ENCODE results near the gene CLDN3. TPM values are rescaled to one million over a fixed set of nuclear protein-coding genes. Genes with fewer than 3 reads are reported as not detected.

Gene CLDN3
- total RNA-seq, 2 experiments from 2014 or later = not detected

DNA sequence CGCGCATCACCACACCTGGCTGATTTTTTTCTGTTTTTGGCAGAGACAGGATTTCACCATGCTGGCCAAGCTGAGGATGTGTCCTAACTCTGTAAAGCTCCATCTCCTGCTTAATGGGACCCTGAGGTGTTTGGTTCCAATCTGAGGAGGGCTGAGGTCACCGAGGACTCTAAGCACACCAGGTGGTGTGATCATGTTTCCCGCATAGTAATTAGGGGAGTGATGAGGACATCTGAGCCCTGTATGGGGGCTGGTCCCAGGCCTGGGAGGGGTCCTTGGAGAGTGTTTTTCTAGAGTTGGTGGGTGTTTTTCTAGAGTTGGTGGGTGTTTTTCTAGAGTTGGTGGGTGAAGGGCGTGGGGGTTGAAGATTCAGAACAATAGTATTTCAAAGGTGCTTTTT is 28.5 kb downstream of the CLDN3 start:
- Mint-ChIP-seq H3K4me3 (no peak overlapping the region), H3K36me3 (ENCODE audit: low read depth) (peaks cover 6% of the 10 kb centered on the region), H3K27me3 (no peaks in the 10 kb centered on the region), H3K9me3 (ENCODE audit: low read depth) (no peaks in the 10 kb centered on the region), H3K4me1 (peaks cover 12% of the 10 kb centered on the region), H3K27ac (no peak overlapping the region)
- intact Hi-C loops (cut with DNase I, micrococcal nuclease) = no loop called here
- CTCF ChIA-PET = no interaction called here
- DNase-seq (no peak), ATAC-seq (no peak)
- POLR2A ChIA-PET = no interaction called here

GRCh38 chr7:73740771-73741170 is 29.3 kb downstream of the CLDN3 start:
- no peak overlapping the region for H3K4me3 Mint-ChIP-seq
- H3K9me3 Mint-ChIP-seq (ENCODE audit: low read depth) = no peaks in the 10 kb centered on the region
- DNase-seq (no peak), ATAC-seq (no peak)
- H3K27ac Mint-ChIP-seq = no peak overlapping the region
- intact Hi-C loops (cut with DNase I, micrococcal nuclease) = no loop called here
- peaks cover 12% of the 10 kb centered on the region for H3K4me1 Mint-ChIP-seq
- no peaks in the 10 kb centered on the region for H3K27me3 Mint-ChIP-seq
- H3K36me3 Mint-ChIP-seq (ENCODE audit: low read depth) = peaks cover 6% of the 10 kb centered on the region
- ChIA-PET CTCF (interaction anchor here (1.1 to 1.2 kb wide), 2 partner anchors 114 to 134 kb away, joined by 3 read pairs; no protein-coding TSS in a partner anchor), POLR2A (interaction anchor here (0.6 kb wide), 1 partner anchor 13 kb away, joined by 3 read pairs; no protein-coding TSS in a partner anchor)

GRCh38 chr7:73740212-73740611 is 29.9 kb downstream of the CLDN3 start:
- Mint-ChIP-seq H3K9me3 (ENCODE audit: low read depth) (no peaks in the 10 kb centered on the region), H3K4me1 (peaks cover 12% of the 10 kb centered on the region), H3K27ac (no peak overlapping the region), H3K27me3 (no peaks in the 10 kb centered on the region), H3K4me3 (no peak overlapping the region), H3K36me3 (ENCODE audit: low read depth) (peaks cover 6% of the 10 kb centered on the region)
- ATAC-seq = no peak
- ChIA-PET POLR2A (interaction anchor here (0.6 kb wide), 2 partner anchors 13 to 253 kb away, joined by 3 to 5 read pairs; no protein-coding TSS in a partner anchor), CTCF (interaction anchor here (0.7 to 1.2 kb wide), 4 partner anchors 14 to 133 kb away, joined by 3 read pairs; no protein-coding TSS in a partner anchor)
- DNase-seq = no peak
- intact Hi-C loops (cut with DNase I, micrococcal nuclease) = no loop called here

DNA sequence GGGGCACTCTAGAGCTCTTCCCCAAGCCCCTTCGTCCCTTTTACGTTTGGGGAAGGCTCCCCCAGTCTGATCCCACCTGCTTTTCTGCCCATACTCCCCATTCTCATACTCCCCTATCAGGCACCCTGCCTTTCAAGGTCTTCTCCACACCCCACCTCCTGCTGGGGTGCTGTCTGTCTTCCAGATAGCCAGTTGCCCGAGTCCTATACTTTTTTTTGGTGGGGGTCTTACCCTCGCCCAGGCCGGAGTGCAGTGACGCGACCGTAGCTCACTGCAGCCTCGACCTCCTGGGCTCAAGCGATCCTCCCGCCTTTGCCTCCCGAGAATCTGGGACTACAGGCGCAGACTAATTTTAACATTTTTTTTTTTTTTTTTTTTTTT is 30.7 kb downstream of the CLDN3 start:
- Mint-ChIP-seq H3K27ac (peak overlapping the region; percentile 90), H3K4me3 (peak overlapping the region; percentile 91), H3K27me3 (no peaks in the 10 kb centered on the region), H3K36me3 (ENCODE audit: low read depth) (peaks cover 6% of the 10 kb centered on the region), H3K4me1 (peaks cover 19% of the 10 kb centered on the region), H3K9me3 (ENCODE audit: low read depth) (no peaks in the 10 kb centered on the region)
- no peak for ATAC-seq
- DNase-seq = no peak
- POLR2A ChIA-PET = interaction anchor here (0.6 kb wide), 1 partner anchor 252 kb away, joined by 5 read pairs; no protein-coding TSS in a partner anchor
- intact Hi-C loops (cut with DNase I, micrococcal nuclease) = loop anchor here in 1 of 2 experiments (1.0 to 10.0 kb wide), 5 partner anchors 111 to 912 kb away; partner anchors contain the start of genes EIF4H, LIMK1, RFC2 and TYW1B
- CTCF ChIA-PET = interaction anchor here (0.6 to 1.1 kb wide), 4 partner anchors 11 to 112 kb away, joined by 3 to 4 read pairs (median 3); no protein-coding TSS in a partner anchor

GRCh38 chr7:73738612-73739386 is 31.3 kb downstream of the CLDN3 start, which contains the start of gene ABHD11:
Gene ABHD11 (minus strand): TSS chr7:73738802. CDS start chr7:73738770, 32 bp downstream.
- CTCF ChIA-PET = interaction anchor here (0.6 to 2.5 kb wide), 5 partner anchors 10 to 132 kb away, joined by 3 to 14 read pairs (median 4); no protein-coding TSS in a partner anchor
- intact Hi-C loops (cut with DNase I, micrococcal nuclease) = loop anchor here (1.0 to 10.0 kb wide), 15 partner anchors 19 to 911 kb away; partner anchors contain the start of genes TBL2 (in 2 of the 2), BAZ1B (in 1 of the 2), BCL7B (in 1 of the 2) and BUD23 (in 1 of the 2)
- H3K27ac Mint-ChIP-seq = peak within 1 kb of the TSS; percentile 93
- H3K27me3 Mint-ChIP-seq = no peaks in the 10 kb centered on the region
- POLR2A ChIA-PET = interaction anchor here (0.5 to 1.5 kb wide), 5 partner anchors 9 to 216 kb away, joined by 3 to 6 read pairs (median 3); partner anchors contain the start of genes BAZ1B, STX1A and TBL2
- DNase-seq = peak; percentile 99
- H3K4me1 Mint-ChIP-seq = peaks cover 19% of the 10 kb centered on the region
- H3K9me3 Mint-ChIP-seq (ENCODE audit: low read depth) = no peaks in the 10 kb centered on the region
- peak within 1 kb of the TSS; percentile 91 for H3K4me3 Mint-ChIP-seq
- H3K36me3 Mint-ChIP-seq (ENCODE audit: low read depth) = peaks cover 6% of the 10 kb centered on the region
- ATAC-seq = peak; percentile 86

GRCh38 chr7:73738220-73738611 is 31.9 kb downstream of the CLDN3 start:
- Mint-ChIP-seq H3K4me1 (peaks cover 19% of the 10 kb centered on the region), H3K9me3 (ENCODE audit: low read depth) (no peaks in the 10 kb centered on the region), H3K4me3 (peak overlapping the region; percentile 91), H3K36me3 (ENCODE audit: low read depth) (peaks cover 6% of the 10 kb centered on the region), H3K27ac (peak overlapping the region; percentile 93), H3K27me3 (no peaks in the 10 kb centered on the region)
- intact Hi-C loops (cut with DNase I, micrococcal nuclease) = loop anchor here (1.0 to 10.0 kb wide), 14 partner anchors 19 to 911 kb away; partner anchors contain the start of genes TBL2 (in 2 of the 2), BAZ1B (in 1 of the 2), BCL7B (in 1 of the 2) and BUD23 (in 1 of the 2)
- ChIA-PET POLR2A (interaction anchor here (0.5 to 1.5 kb wide), 4 partner anchors 9 to 216 kb away, joined by 3 to 6 read pairs (median 4); partner anchors contain the start of genes BAZ1B and TBL2), CTCF (interaction anchor here (0.7 to 2.5 kb wide), 5 partner anchors 65 to 172 kb away, joined by 3 to 14 read pairs (median 4); no protein-coding TSS in a partner anchor)
- DNase-seq (peak; percentile 84), ATAC-seq (peak; percentile 11)

- Mint-ChIP-seq H3K36me3 (ENCODE audit: low read depth) (peaks cover 6% of the 10 kb centered on the region), H3K4me3 (peak overlapping the region; percentile 91), H3K4me1 (peaks cover 19% of the 10 kb centered on the region), H3K27me3 (no peaks in the 10 kb centered on the region), H3K9me3 (ENCODE audit: low read depth) (no peaks in the 10 kb centered on the region), H3K27ac (peak overlapping the region; percentile 93)
- intact Hi-C loops (cut with DNase I, micrococcal nuclease) = loop anchor here (1.0 to 10.0 kb wide), 14 partner anchors 18 to 910 kb away; partner anchors contain the start of genes TBL2 (in 2 of the 2), BAZ1B (in 1 of the 2), BCL7B (in 1 of the 2) and BUD23 (in 1 of the 2)
- ATAC-seq (no peak), DNase-seq (no peak)
- ChIA-PET POLR2A (interaction anchor here (1.5 kb wide), 1 partner anchor 159 kb away, joined by 5 read pairs; the partner anchor contains the start of gene TBL2), CTCF (interaction anchor here (0.6 to 2.5 kb wide), 4 partner anchors 12 to 172 kb away, joined by 3 to 14 read pairs (median 4); no protein-coding TSS in a partner anchor)
Observed at GRCh38 chr7:73737491-73738219, 32.4 kb downstream of the CLDN3 start.

- Mint-ChIP-seq H3K27me3 (no peaks in the 10 kb centered on the region), H3K36me3 (ENCODE audit: low read depth) (peaks cover 6% of the 10 kb centered on the region), H3K4me3 (peak overlapping the region; percentile 17), H3K27ac (no peak overlapping the region), H3K4me1 (peaks cover 19% of the 10 kb centered on the region), H3K9me3 (ENCODE audit: low read depth) (no peaks in the 10 kb centered on the region)
- intact Hi-C loops (cut with DNase I, micrococcal nuclease) = loop anchor here in 1 of 2 experiments (5.0 to 10.0 kb wide), 2 partner anchors 438 to 910 kb away; partner anchors contain the start of genes EIF4H and TYW1B
- ChIA-PET CTCF (interaction anchor here (0.6 to 2.5 kb wide), 2 partner anchors 11 to 130 kb away, joined by 3 to 14 read pairs; no protein-coding TSS in a partner anchor), POLR2A (no interaction called here)
- ATAC-seq (no peak), DNase-seq (no peak)
Observed at GRCh38 chr7:73736885-73737284, 33.2 kb downstream of the CLDN3 start.

- ChIA-PET POLR2A (no interaction called here), CTCF (interaction anchor here (0.6 to 4.9 kb wide), 5 partner anchors 10 to 175 kb away, joined by 3 to 56 read pairs (median 4); no protein-coding TSS in a partner anchor)
- Mint-ChIP-seq H3K4me1 (peaks cover 19% of the 10 kb centered on the region), H3K9me3 (ENCODE audit: low read depth) (no peaks in the 10 kb centered on the region), H3K27me3 (no peaks in the 10 kb centered on the region), H3K4me3 (no peak overlapping the region), H3K27ac (no peak overlapping the region), H3K36me3 (ENCODE audit: low read depth) (peaks cover 6% of the 10 kb centered on the region)
- intact Hi-C loops (cut with DNase I, micrococcal nuclease) = loop anchor here (2.0 to 10.0 kb wide), 4 partner anchors 119 to 908 kb away; partner anchors contain the start of genes EIF4H (in 1 of the 2) and TYW1B (in 1 of the 2)
- ATAC-seq (no peak), DNase-seq (no peak)
Observed at GRCh38 chr7:73735528-73735905, 34.6 kb downstream of the CLDN3 start.
